ENCODE data around the gene KYNU.
"Not testable (repeated sequence)": the region's sequence is repeated elsewhere in the genome, so short reads cannot be mapped to it uniquely, and the experiment has no call there.

The KYNU gene

DNA sequence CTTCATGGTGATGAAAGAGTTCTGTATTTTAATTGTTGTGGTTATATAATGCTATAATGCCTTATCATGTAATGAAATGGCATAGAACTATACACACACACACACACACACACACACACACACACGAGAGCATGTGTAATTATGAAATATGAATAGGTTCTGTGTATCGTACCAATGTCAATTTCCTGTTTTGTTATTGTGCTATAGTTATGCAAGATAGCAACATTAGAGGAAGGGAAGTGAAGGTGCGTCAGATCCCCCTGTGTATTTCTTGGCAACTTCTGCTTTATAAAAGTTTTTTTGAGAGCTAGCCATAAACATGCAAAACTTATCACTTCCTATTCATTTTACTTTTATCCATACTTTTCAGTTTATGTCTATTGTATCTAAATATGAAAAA lies 191.0 kb downstream of the KYNU start:
- DNase-seq = no peak
- intact Hi-C loops (cut with DNase I) = no loop called here

DNA sequence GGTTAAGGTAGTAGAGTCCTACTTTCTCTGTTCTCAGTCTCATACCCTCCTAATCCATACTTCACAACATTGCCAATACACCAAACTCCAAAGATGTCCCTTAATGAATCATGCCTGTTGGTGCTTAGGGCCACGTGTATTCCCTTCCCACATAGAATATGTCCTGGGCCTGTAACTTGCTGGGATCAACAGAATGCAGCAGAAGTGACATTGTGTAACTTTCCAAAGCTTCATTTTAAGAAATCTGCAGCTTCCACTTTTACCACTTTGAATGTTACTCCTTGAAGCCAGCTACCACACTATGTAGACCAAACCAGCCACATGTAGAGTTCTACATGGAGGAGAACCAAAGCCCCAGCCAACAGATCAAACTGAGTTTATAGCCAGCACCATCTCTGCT lies 193.2 kb downstream of the KYNU start:
- no peak for DNase-seq
- intact Hi-C loops (cut with DNase I) = no loop called here

DNA sequence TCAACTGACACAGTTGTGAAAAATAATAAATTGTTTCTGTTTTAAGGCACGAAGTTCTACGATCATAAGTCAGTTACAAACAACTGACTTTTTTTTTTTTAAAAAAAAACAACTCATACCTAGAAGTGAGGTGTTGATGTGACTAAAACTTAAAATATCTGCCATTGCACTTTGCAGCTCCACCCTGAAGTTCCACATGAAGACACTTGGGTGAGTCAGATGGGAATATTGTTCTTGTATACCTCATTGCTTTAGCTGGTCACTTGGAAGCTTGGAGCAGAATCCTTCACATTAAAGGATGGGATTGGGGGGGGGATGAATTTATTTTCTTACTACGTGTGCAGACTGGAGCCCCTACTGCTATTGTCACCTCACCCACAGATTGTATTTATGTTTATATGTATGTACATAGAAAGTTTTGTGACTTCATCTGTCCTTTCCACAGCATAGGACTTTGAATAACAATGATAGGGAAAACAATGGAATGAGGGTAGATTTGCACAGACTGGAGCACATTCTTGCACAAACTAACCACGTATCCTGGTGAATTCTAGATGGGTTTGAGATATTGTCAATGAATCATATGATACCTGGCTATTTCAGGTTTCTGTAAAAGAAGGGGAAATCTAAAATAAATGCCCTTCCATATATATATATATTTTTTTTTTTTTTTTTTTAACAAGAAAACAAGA lies 193.9 kb downstream of the KYNU start:
- DNase-seq = no peak
- intact Hi-C loops (cut with DNase I) = no loop called here

DNA sequence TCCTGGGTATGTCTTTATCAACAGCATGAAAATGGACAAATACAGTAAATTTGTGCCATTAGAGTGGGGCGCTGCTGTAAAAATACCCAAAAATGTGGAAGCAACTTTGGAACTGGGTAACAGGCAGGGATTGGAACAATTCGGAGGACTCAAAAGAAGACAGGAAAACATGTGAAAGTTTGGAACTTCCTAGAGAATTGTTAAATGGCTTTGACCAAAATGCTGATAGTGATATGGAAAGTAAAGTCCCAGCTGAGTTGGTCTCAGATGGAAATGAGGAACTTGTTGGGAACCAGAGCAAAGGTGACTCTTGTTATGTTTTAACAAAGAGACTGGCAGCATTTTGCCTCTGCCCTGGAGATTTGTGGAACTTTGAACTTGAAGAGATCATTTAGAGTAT lies 197.4 kb downstream of the KYNU start:
- intact Hi-C loops (cut with DNase I); DNase-seq: not testable (repeated sequence)

DNA sequence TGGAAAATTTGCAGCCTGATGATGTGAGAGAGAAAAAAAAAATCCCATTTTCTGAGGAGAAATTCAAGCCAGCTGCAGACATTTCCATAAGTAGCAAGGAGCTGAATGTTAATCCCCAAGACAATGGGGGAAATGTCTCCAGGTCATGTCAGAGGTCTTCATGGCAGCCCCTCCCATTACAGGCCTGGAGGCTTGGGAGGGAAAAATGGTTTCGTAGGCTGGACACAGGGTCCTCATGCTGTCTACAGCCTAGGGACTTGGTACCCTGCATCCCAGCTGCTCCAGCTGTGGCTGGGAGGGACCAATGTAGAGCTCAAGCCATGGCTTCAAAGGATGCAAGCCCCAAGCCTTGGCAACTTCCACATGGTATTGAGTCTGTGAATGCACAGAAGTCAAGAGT lies 198.2 kb downstream of the KYNU start:
- no peak for DNase-seq
- intact Hi-C loops (cut with DNase I) = no loop called here

DNA sequence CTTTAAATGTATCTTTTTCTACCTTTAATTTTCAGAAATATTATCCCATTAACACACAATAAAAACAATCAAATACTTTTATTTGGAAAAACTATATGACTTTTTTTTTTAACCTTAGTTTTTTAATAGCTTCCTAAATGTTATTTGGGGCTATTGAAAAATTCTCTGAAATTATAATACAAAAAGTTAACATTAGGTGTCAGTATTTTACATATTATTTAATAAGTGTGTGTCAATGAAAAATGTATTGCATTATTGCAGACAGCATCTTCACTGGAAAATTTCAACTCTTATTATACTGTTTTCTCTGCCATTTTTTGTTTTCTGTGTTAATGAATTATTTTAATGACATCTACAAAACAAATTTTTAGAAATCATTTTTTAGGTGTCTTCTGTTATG lies 200.6 kb downstream of the KYNU start:
- no peak for DNase-seq
- intact Hi-C loops (cut with DNase I) = no loop called here

DNA sequence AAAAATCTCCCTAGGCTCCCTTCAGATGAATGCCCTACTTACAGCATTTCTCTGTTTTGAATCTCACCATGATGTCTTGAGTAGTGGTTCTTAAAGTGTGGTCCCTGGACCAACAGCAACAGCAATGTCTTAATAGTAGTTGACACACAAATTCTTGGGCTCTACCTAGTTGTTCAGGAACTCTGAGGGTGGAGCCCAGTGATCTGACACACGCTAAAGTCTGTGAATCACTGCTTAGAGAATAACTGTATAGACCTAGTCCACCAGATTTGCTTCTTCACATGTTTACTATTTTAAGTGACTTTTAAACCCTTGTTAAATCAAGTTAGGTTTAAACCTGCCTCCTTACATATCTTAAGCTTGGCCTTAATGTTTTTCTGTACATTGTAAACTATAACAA lies 204.2 kb downstream of the KYNU start:
- no peak for DNase-seq
- intact Hi-C loops (cut with DNase I) = no loop called here

DNA sequence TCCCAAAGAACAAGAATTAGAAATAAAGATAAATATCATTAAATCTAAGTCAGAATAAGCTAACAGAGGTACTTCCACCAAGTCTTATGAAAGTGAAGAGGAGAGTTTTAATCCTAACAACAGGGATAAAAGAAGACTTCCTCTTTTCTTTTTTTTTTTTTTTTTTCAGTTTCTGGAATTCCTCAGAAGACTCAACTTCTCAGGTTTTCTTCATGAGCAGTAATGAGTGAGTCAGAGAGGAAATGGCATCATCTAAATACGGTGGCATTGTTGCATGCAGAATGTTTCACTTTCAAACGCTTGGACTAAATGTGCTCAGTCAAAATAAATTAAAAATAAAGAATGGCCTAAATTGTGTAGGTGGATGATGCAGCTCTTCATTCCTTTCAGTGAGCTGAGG lies 206.2 kb downstream of the KYNU start:
- intact Hi-C loops (cut with DNase I) = no loop called here
- no peak for DNase-seq

DNA sequence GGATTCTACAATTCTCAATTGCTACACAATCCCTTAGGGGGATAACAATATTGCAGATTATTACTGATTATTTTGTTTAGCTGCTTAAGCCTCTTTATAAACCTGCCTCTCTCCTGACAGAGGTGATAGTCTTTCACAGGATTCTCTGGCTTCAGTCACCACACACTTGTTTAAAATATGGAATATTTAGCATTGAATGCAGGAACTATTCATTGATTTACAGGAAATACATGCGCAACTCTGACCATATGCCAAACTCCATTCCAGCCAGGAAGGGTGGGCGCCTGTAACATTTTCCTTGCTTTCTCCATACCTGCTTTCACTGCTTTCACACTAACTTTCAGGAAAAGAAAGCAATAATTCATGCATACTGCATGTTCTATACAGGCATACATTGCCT lies 207.0 kb downstream of the KYNU start:
- no peak for DNase-seq
- intact Hi-C loops (cut with DNase I) = no loop called here

DNA sequence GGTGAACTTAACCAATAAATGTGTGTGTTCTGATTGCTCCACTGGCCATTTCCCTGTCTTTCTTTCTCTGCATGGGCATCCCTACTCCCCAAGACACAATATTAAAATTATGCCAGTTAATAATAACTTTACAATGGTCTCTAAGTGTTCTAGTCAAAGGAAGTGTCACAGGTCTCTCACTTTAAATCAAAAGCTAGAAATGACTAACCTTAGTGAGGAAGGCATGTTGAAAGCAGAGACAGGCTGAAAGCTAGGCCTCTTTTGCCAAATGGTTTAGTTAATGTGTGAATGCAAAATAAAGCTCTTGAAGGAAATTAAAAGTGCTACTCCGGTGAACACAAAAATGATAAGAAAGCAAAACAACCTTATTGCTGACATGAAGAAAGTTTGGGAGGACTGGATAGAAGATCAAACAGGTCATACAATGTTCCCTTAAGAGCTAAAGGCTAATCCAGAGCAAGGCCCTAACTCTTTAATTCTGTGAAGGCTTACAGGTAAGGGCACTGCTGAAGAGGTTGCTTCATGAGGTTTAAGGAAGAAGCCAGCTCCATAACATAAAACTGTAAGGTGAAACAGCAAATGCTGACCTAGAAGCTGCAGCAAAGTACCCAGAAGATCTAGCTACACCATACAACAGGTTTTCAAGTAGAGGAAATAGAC lies 207.8 kb downstream of the KYNU start:
- intact Hi-C loops (cut with DNase I) = no loop called here
- no peak for DNase-seq

DNA sequence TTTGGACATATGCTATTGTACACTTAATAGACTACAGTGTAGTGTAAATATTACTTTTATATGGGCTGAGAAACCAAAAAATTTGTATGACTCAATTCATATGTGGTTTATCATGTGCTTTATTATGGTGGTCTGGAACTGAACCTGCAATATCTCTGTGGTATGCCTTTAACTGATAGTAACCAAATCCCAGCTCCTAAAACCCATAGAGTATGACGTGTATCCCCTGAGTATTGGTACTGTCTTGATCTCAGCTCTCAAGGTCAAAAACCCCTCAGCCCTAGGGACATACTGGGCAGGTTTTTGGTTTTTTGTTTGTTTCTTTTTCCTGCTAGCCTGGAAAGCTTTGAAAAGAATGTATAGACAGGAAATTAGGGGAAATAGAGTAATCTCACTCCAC lies 209.6 kb downstream of the KYNU start:
- DNase-seq = no peak
- intact Hi-C loops (cut with DNase I) = no loop called here

DNA sequence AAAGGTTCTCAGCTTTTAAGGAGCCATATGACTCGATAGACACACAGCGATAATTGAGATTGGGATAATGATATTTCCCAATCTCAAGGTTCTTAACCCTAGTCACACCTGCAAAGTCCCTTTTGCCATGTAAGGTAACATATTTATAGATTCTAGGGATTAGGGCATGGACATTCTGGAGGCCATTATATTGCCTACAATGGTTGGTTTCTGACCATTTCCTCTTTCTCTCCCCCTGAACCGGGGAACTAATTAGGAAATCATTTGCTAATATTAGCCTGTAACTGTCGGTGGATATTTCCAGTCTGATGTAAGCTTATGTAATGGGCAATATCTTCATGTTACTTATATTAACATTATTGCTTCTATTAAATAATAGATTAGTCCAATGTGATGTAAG lies 210.9 kb downstream of the KYNU start:
- DNase-seq = no peak
- intact Hi-C loops (cut with DNase I) = no loop called here

DNA sequence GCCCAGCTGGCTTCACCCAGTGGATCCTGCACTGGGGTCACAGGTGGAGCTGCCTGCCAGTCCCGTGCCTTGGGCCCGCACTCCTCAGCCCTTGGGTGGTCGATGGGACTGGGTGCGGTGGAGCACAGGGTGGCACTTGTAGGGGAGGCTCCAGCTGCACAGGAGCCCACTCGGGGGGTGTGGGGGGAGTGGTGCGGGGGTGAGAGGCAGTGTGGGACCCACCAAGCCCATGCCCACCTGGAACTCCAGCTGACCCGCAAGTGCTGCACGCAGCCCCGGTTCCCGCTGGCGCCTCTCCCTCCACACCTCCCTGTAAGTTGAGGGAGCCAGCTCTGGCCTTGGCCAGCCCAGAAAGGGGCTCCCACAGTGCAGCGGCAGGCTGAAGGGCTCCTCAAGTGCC lies 212.1 kb downstream of the KYNU start:
- DNase-seq = peak in 1 of 42 donors; percentile 1

More for the DNA sequence above, 212.1 kb downstream of the KYNU start:
- intact Hi-C loops (cut with DNase I) = not testable (repeated sequence)

Data from head of caudate nucleus (tissue), 42 donors.